Measurements from ENCODE around the gene CUL4A.

CUL4A gene

GRCh38 chr13:113196970-113197737 is 12.3 kb upstream of the CUL4A start:
- in situ Hi-C loops (cut with MboI; ENCODE audit: low pct_unique_long_range_greater_than_20kb, low sequenced_read_pairs, unreplicated experiment), result no loop called here
- no peak for TF ChIP-seq CTCF (IDR thresholded peaks at IDR 0.05; ENCODE audit: extremely low read depth, insufficient read depth, missing control alignments)
- no peak for DNase-seq (ENCODE audit: low spot score)

- in situ Hi-C loops (cut with MboI; ENCODE audit: low pct_unique_long_range_greater_than_20kb, low sequenced_read_pairs, unreplicated experiment), result no loop called here
- no peak for DNase-seq (ENCODE audit: low spot score)
- no peak for TF ChIP-seq CTCF (IDR thresholded peaks at IDR 0.05; ENCODE audit: extremely low read depth, insufficient read depth, missing control alignments)
Observed at GRCh38 chr13:113201815-113202214, 7.6 kb upstream of the CUL4A start.

GRCh38 chr13:113202912-113203311 is 6.5 kb upstream of the CUL4A start:
- in situ Hi-C loops (cut with MboI; ENCODE audit: low pct_unique_long_range_greater_than_20kb, low sequenced_read_pairs, unreplicated experiment), result no loop called here
- DNase-seq (ENCODE audit: low spot score), result no peak
- TF ChIP-seq CTCF (IDR thresholded peaks at IDR 0.05; ENCODE audit: extremely low read depth, insufficient read depth, missing control alignments), result no peak

- no peak for TF ChIP-seq CTCF (IDR thresholded peaks at IDR 0.05; ENCODE audit: extremely low read depth, insufficient read depth, missing control alignments)
- no peak for DNase-seq (ENCODE audit: low spot score)
- in situ Hi-C loops (cut with MboI; ENCODE audit: low pct_unique_long_range_greater_than_20kb, low sequenced_read_pairs, unreplicated experiment), result no loop called here
Observed at GRCh38 chr13:113203507-113204377, 5.7 kb upstream of the CUL4A start.

GRCh38 chr13:113204378-113204734 is 5.1 kb upstream of the CUL4A start:
- in situ Hi-C loops (cut with MboI; ENCODE audit: low pct_unique_long_range_greater_than_20kb, low sequenced_read_pairs, unreplicated experiment), result no loop called here
- TF ChIP-seq CTCF (IDR thresholded peaks at IDR 0.05; ENCODE audit: extremely low read depth, insufficient read depth, missing control alignments), result no peak
- no peak for DNase-seq (ENCODE audit: low spot score)

GRCh38 chr13:113205428-113205931 is 3.9 kb upstream of the CUL4A start:
- in situ Hi-C loops (cut with MboI; ENCODE audit: low pct_unique_long_range_greater_than_20kb, low sequenced_read_pairs, unreplicated experiment), result no loop called here
- DNase-seq (ENCODE audit: low spot score), result no peak
- no peak for TF ChIP-seq CTCF (IDR thresholded peaks at IDR 0.05; ENCODE audit: extremely low read depth, insufficient read depth, missing control alignments)
